HepG2 (cell line): ENCODE measurements around the gene C2. TPM values are rescaled to one million over a fixed set of nuclear protein-coding genes. Genes with fewer than 3 reads are reported as not detected.
A peak's percentile ranks its signal among the peaks of the same experiment; 100 is the strongest.

Source experiments
- AKNA ChIP-seq: sonication (generic); formaldehyde crosslinking; IDR thresholded peaks from 2 replicates; pipeline ENCODE4 v1.4.0; 2020; ENCODE audit warnings: missing genetic modification reagents, borderline replicate concordance
- CC2D1A ChIP-seq: sonication (generic); formaldehyde crosslinking; IDR thresholded peaks from 2 replicates; pipeline ENCODE4 v1.8.1; 2023; ENCODE audit warnings: mild to moderate bottlenecking, missing genetic modification reagents
- CCDC6 ChIP-seq: sonication (generic); formaldehyde crosslinking; IDR thresholded peaks from 2 replicates; pipeline ENCODE4 v1.8.1; 2022; ENCODE audit warnings: mild to moderate bottlenecking, missing genetic modification reagents, moderate library complexity
- ELF3 ChIP-seq: IDR thresholded peaks from 2 replicates; pipeline ENCODE4 v1.6.1; 2016; ENCODE audit warnings: missing genetic modification reagents, missing compliant biosample characterization
- GPN1 ChIP-seq: sonication (generic); formaldehyde crosslinking; IDR thresholded peaks from 2 replicates; pipeline ENCODE4 v1.5.1; 2020; ENCODE audit warnings: missing genetic modification reagents, borderline replicate concordance
- MYNN ChIP-seq: sonication (generic); formaldehyde crosslinking; IDR thresholded peaks from 2 replicates; pipeline ENCODE4 v1.4.0; 2020; ENCODE audit warnings: mild to moderate bottlenecking, low read depth, missing genetic modification reagents
- NKX3-1 ChIP-seq: sonication (generic); formaldehyde crosslinking; IDR thresholded peaks from 2 replicates; pipeline ENCODE4 v1.5.0; 2020; ENCODE audit warnings: missing genetic modification reagents
- PHF20 ChIP-seq: sonication (generic); formaldehyde crosslinking; IDR thresholded peaks from 2 replicates; pipeline ENCODE4 v1.5.0; 2020; ENCODE audit warnings: mild to moderate bottlenecking, missing genetic modification reagents
- RBM22 ChIP-seq: fragments of 200-400 bp; formaldehyde crosslinking; optimal IDR thresholded peaks from 2 replicates; pipeline ENCODE3; 2017; ENCODE audit warnings: mild to moderate bottlenecking, low read length, moderate library complexity
- SMARCE1 ChIP-seq: fragments of 450-650 bp; IDR thresholded peaks from 2 replicates; pipeline ENCODE4 v1.6.1; 2017; ENCODE audit warnings: borderline replicate concordance
- TCF12 ChIP-seq, 2 experiments: fragments of 450-650 bp in 1 of 2; sonication (generic) in 1 of 2; formaldehyde crosslinking in 1 of 2; IDR thresholded peaks; 2 replicates each; pipeline versions ENCODE4 v1.6.1 to v1.8.0; 2017 to 2022; ENCODE audit warnings: antibody characterized with exemption in 1 of 2, mild to moderate bottlenecking in 1 of 2, missing genetic modification reagents in 1 of 2, moderate library complexity in 1 of 2
- TEAD3 ChIP-seq: optimal IDR thresholded peaks from 2 replicates; pipeline ENCODE3; 2016; ENCODE audit warnings: borderline replicate concordance
- XBP1 ChIP-seq: sonication (generic); formaldehyde crosslinking; IDR thresholded peaks from 2 replicates; pipeline ENCODE4 v1.5.0; 2020; ENCODE audit warnings: missing genetic modification reagents
- ZNF10 ChIP-seq: sonication (generic); formaldehyde crosslinking; IDR thresholded peaks from 2 replicates; pipeline ENCODE4 v1.4.0; 2020; ENCODE audit warnings: mild to moderate bottlenecking, low read depth, missing genetic modification reagents, borderline replicate concordance
- ZNF251 ChIP-seq: sonication (generic); formaldehyde crosslinking; IDR thresholded peaks from 2 replicates; pipeline ENCODE4 v1.9.0; 2021; ENCODE audit warnings: mild to moderate bottlenecking, missing genetic modification reagents
- ZNF501 ChIP-seq: sonication (generic); formaldehyde crosslinking; IDR thresholded peaks from 2 replicates; pipeline ENCODE4 v1.5.1; 2020; ENCODE audit warnings: mild to moderate bottlenecking, moderate library complexity, missing genetic modification reagents
- ZNF558 ChIP-seq: sonication (generic); formaldehyde crosslinking; IDR thresholded peaks from 2 replicates; pipeline ENCODE4 v1.9.0; 2022; ENCODE audit warnings: mild to moderate bottlenecking, missing genetic modification reagents, borderline replicate concordance
- ZNF563 ChIP-seq: sonication (generic); formaldehyde crosslinking; IDR thresholded peaks from 2 replicates; pipeline ENCODE4 v1.8.0; 2022; ENCODE audit warnings: mild to moderate bottlenecking, moderate library complexity, missing genetic modification reagents
- ZNF703 ChIP-seq: sonication (generic); formaldehyde crosslinking; IDR thresholded peaks from 2 replicates; pipeline ENCODE4 v1.5.1; 2020; ENCODE audit warnings: missing genetic modification reagents, mild to moderate bottlenecking, moderate library complexity, borderline replicate concordance
- ZNF724P ChIP-seq: sonication (generic); formaldehyde crosslinking; IDR thresholded peaks from 2 replicates; pipeline ENCODE4 v1.8.0; 2022; ENCODE audit warnings: missing genetic modification reagents, borderline replicate concordance
- ZNF768 ChIP-seq: sonication (generic); formaldehyde crosslinking; IDR thresholded peaks from 2 replicates; pipeline ENCODE4 v1.4.0; 2020; ENCODE audit warnings: missing genetic modification reagents
- ZNF776 ChIP-seq: sonication (generic); formaldehyde crosslinking; IDR thresholded peaks from 2 replicates; pipeline ENCODE4 v1.4.0; 2020; ENCODE audit warnings: mild to moderate bottlenecking, missing genetic modification reagents
- ZNF781 ChIP-seq: sonication (generic); formaldehyde crosslinking; IDR thresholded peaks from 2 replicates; pipeline ENCODE4 v1.5.1; 2020; ENCODE audit warnings: borderline replicate concordance, mild to moderate bottlenecking, missing genetic modification reagents; ENCODE audit errors: not compliant biosample characterization
- polyA plus RNA-seq, 8 experiments: library from polyadenylated mRNA; depleted of rRNA in 3 of 8; stranded (reverse) in 7 of 8; unstranded in 1 of 8; fragments of >200 nt; fragmentation: Illumina TruSeq in 4 of 8; extraction: Trizol in 4 of 8; gene quantifications; 2 replicates each; pipeline versions ENCODE4 v1.2.1 to v1.2.3, GENCODE V29; 2011 to 2016; ENCODE audit warnings: low read depth in 4 of 8, missing spikeins in 1 of 8, mixed read lengths in 1 of 8; ENCODE audit not compliant: insufficient read depth in 1 of 8
- total RNA-seq, 5 experiments: library from RNA; depleted of rRNA; stranded (reverse); fragments of >200 nt; fragmentation: Illumina TruSeq; extraction: Trizol; gene quantifications; 2 replicates each; pipeline ENCODE4 v1.2.3, GENCODE V29; 2016; ENCODE audit warnings: low read depth in 1 of 5
- TF ChIP-seq, protein P1 (sequence below): sonication (generic); IDR thresholded peaks from 2 replicates; pipeline ENCODE4 v1.6.1; 2016; ENCODE audit warnings: low read depth, borderline replicate concordance

C2 gene
- total and polyA plus RNA-seq, 2 of the 13 experiments (the other 11 are each of a cell fraction or from before 2014, with no cell fraction given), result 165 to 307 TPM

GRCh38 chr6:31958741-31959739 is 31.5 kb downstream of the C2 start, which contains the start of the genes NELFE and SKIC2 (continued):
- no peak for TF ChIP-seq ZNF724P (CRISPR knock-in tag)
- TF ChIP-seq ZNF558 (CRISPR knock-in tag), result no peak; the same call in 1 of the 2 replicates
- peak; percentile 98 for TF ChIP-seq ZNF501 (CRISPR knock-in tag)
- no peak for TF ChIP-seq ZNF776
- peak; percentile 56; the same call in 1 of the 2 replicates for TF ChIP-seq CCDC6
- peak; percentile 86 for TF ChIP-seq NKX3-1 (CRISPR knock-in tag)
- TF ChIP-seq SMARCE1, result no peak
- TF ChIP-seq ZNF563 (CRISPR knock-in tag), result peak; percentile 91
- peak; percentile 28 for TF ChIP-seq ZNF781 (CRISPR knock-in tag)
- no peak for TF ChIP-seq AKNA (CRISPR knock-in tag)
- TF ChIP-seq GPN1 (CRISPR knock-in tag), result no peak; the same call in 1 of the 2 replicates
- peak; percentile 36 for TF ChIP-seq TEAD3
- TF ChIP-seq ZNF703 (CRISPR knock-in tag), result peak; percentile 12; the same call in 1 of the 2 replicates
- peak; percentile 60 for TF ChIP-seq RBM22
- no peak for TF ChIP-seq TCF12 (IDR thresholded peaks at IDR 0.05)
- 0 out of 2 replicates have a peak, but pooled peaks have one; percentile 56 for TF ChIP-seq TCF12 (CRISPR knock-in tag; IDR thresholded peaks at IDR 0.05)
- no peak for TF ChIP-seq ZNF10 (CRISPR knock-in tag)
- TF ChIP-seq CC2D1A (CRISPR knock-in tag), result no peak
- TF ChIP-seq ZNF768 (CRISPR knock-in tag), result no peak
- TF ChIP-seq ELF3 (CRISPR knock-in tag), result peak; percentile 95
- TF ChIP-seq MYNN (CRISPR knock-in tag), result no peak; the same call in none of the 2 replicates
- peak; percentile 99 for TF ChIP-seq PHF20
- no peak for TF ChIP-seq ZNF251 (CRISPR knock-in tag)
- peak; percentile 81; the same call in 1 of the 2 replicates for TF ChIP-seq XBP1 (CRISPR knock-in tag)
- TF ChIP-seq, protein P1, sequence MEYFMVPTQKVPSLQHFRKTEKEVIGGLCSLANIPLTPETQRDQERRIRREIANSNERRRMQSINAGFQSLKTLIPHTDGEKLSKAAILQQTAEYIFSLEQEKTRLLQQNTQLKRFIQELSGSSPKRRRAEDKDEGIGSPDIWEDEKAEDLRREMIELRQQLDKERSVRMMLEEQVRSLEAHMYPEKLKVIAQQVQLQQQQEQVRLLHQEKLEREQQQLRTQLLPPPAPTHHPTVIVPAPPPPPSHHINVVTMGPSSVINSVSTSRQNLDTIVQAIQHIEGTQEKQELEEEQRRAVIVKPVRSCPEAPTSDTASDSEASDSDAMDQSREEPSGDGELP, result peak; percentile 80
